ENCODE measurements around the gene TARBP2.

TARBP2 gene

GRCh38 chr12:53462935-53463334, 38.1 kb upstream of the TARBP2 start:
- no peaks in the 10 kb centered on the region for H3K27me3 ChIP-seq (replicated peaks; ENCODE audit: control insufficient read depth, insufficient read depth, low read length, poor library complexity, severe bottlenecking)
- H3K9me3 ChIP-seq (ENCODE audit: control insufficient read depth, low read length) = no peaks in the 10 kb centered on the region
- no peaks in the 10 kb centered on the region for H3K4me1 ChIP-seq (ENCODE audit: control insufficient read depth, insufficient read depth, low read length, poor library complexity, severe bottlenecking)
- no peak overlapping the region for H3K27ac ChIP-seq (ENCODE audit: insufficient read depth, low read length, poor library complexity, severe bottlenecking)
- DNase-seq = no peak
- H3K36me3 ChIP-seq (ENCODE audit: control insufficient read depth, insufficient read depth, low read length) = peaks cover 99% of the 10 kb centered on the region
- no peak overlapping the region for H3K4me3 ChIP-seq (ENCODE audit: insufficient read depth, low read depth, low read length, poor library complexity, severe bottlenecking)

GRCh38 chr12:53463802-53464560, 37.1 kb upstream of the TARBP2 start:
- no peak for DNase-seq
- H3K9me3 ChIP-seq (ENCODE audit: control insufficient read depth, low read length) = no peaks in the 10 kb centered on the region
- no peaks in the 10 kb centered on the region for H3K27me3 ChIP-seq (replicated peaks; ENCODE audit: control insufficient read depth, insufficient read depth, low read length, poor library complexity, severe bottlenecking)
- no peak overlapping the region for H3K27ac ChIP-seq (ENCODE audit: insufficient read depth, low read length, poor library complexity, severe bottlenecking)
- no peak overlapping the region for H3K4me3 ChIP-seq (ENCODE audit: insufficient read depth, low read depth, low read length, poor library complexity, severe bottlenecking)
- H3K36me3 ChIP-seq (ENCODE audit: control insufficient read depth, insufficient read depth, low read length) = peaks cover 99% of the 10 kb centered on the region
- H3K4me1 ChIP-seq (ENCODE audit: control insufficient read depth, insufficient read depth, low read length, poor library complexity, severe bottlenecking) = no peaks in the 10 kb centered on the region

- Histone ChIP-seq H3K27ac (ENCODE audit: insufficient read depth, low read length, poor library complexity, severe bottlenecking) (no peak overlapping the region), H3K36me3 (ENCODE audit: control insufficient read depth, insufficient read depth, low read length) (peaks cover 99% of the 10 kb centered on the region), H3K27me3 (replicated peaks; ENCODE audit: control insufficient read depth, insufficient read depth, low read length, poor library complexity, severe bottlenecking) (no peaks in the 10 kb centered on the region), H3K9me3 (ENCODE audit: control insufficient read depth, low read length) (no peaks in the 10 kb centered on the region), H3K4me3 (ENCODE audit: insufficient read depth, low read depth, low read length, poor library complexity, severe bottlenecking) (no peak overlapping the region), H3K4me1 (ENCODE audit: control insufficient read depth, insufficient read depth, low read length, poor library complexity, severe bottlenecking) (no peaks in the 10 kb centered on the region)
- no peak for DNase-seq
These were observed 36.2 kb upstream of the TARBP2 start for GRCh38 chr12:53464685-53465418.

GRCh38 chr12:53465679-53466078, 35.4 kb upstream of the TARBP2 start:
- no peak for DNase-seq
- Histone ChIP-seq H3K4me1 (ENCODE audit: control insufficient read depth, insufficient read depth, low read length, poor library complexity, severe bottlenecking) (no peaks in the 10 kb centered on the region), H3K4me3 (ENCODE audit: insufficient read depth, low read depth, low read length, poor library complexity, severe bottlenecking) (no peak overlapping the region), H3K9me3 (ENCODE audit: control insufficient read depth, low read length) (no peaks in the 10 kb centered on the region), H3K27ac (ENCODE audit: insufficient read depth, low read length, poor library complexity, severe bottlenecking) (no peak overlapping the region), H3K27me3 (replicated peaks; ENCODE audit: control insufficient read depth, insufficient read depth, low read length, poor library complexity, severe bottlenecking) (no peaks in the 10 kb centered on the region), H3K36me3 (ENCODE audit: control insufficient read depth, insufficient read depth, low read length) (peaks cover 97% of the 10 kb centered on the region)

GRCh38 chr12:53466640-53467039, 34.4 kb upstream of the TARBP2 start:
- no peak for DNase-seq
- H3K9me3 ChIP-seq (ENCODE audit: control insufficient read depth, low read length) = no peaks in the 10 kb centered on the region
- no peak overlapping the region for H3K27ac ChIP-seq (ENCODE audit: insufficient read depth, low read length, poor library complexity, severe bottlenecking)
- no peaks in the 10 kb centered on the region for H3K4me1 ChIP-seq (ENCODE audit: control insufficient read depth, insufficient read depth, low read length, poor library complexity, severe bottlenecking)
- H3K36me3 ChIP-seq (ENCODE audit: control insufficient read depth, insufficient read depth, low read length) = peaks cover 95% of the 10 kb centered on the region
- no peak overlapping the region for H3K4me3 ChIP-seq (ENCODE audit: insufficient read depth, low read depth, low read length, poor library complexity, severe bottlenecking)
- H3K27me3 ChIP-seq (replicated peaks; ENCODE audit: control insufficient read depth, insufficient read depth, low read length, poor library complexity, severe bottlenecking) = no peaks in the 10 kb centered on the region

- Histone ChIP-seq H3K27me3 (replicated peaks; ENCODE audit: control insufficient read depth, insufficient read depth, low read length, poor library complexity, severe bottlenecking) (no peaks in the 10 kb centered on the region), H3K9me3 (ENCODE audit: control insufficient read depth, low read length) (no peaks in the 10 kb centered on the region), H3K27ac (ENCODE audit: insufficient read depth, low read length, poor library complexity, severe bottlenecking) (no peak overlapping the region), H3K4me3 (ENCODE audit: insufficient read depth, low read depth, low read length, poor library complexity, severe bottlenecking) (no peak overlapping the region), H3K36me3 (ENCODE audit: control insufficient read depth, insufficient read depth, low read length) (peaks cover 95% of the 10 kb centered on the region), H3K4me1 (ENCODE audit: control insufficient read depth, insufficient read depth, low read length, poor library complexity, severe bottlenecking) (no peaks in the 10 kb centered on the region)
- no peak for DNase-seq
These were observed 34.0 kb upstream of the TARBP2 start for GRCh38 chr12:53467082-53467481.

GRCh38 chr12:53467880-53468279, 33.2 kb upstream of the TARBP2 start:
- Histone ChIP-seq H3K27ac (ENCODE audit: insufficient read depth, low read length, poor library complexity, severe bottlenecking) (no peak overlapping the region), H3K4me3 (ENCODE audit: insufficient read depth, low read depth, low read length, poor library complexity, severe bottlenecking) (no peak overlapping the region), H3K4me1 (ENCODE audit: control insufficient read depth, insufficient read depth, low read length, poor library complexity, severe bottlenecking) (no peaks in the 10 kb centered on the region), H3K36me3 (ENCODE audit: control insufficient read depth, insufficient read depth, low read length) (peaks cover 95% of the 10 kb centered on the region), H3K27me3 (replicated peaks; ENCODE audit: control insufficient read depth, insufficient read depth, low read length, poor library complexity, severe bottlenecking) (no peaks in the 10 kb centered on the region), H3K9me3 (ENCODE audit: control insufficient read depth, low read length) (no peaks in the 10 kb centered on the region)
- DNase-seq = no peak

- Histone ChIP-seq H3K27ac (ENCODE audit: insufficient read depth, low read length, poor library complexity, severe bottlenecking) (no peak overlapping the region), H3K4me3 (ENCODE audit: insufficient read depth, low read depth, low read length, poor library complexity, severe bottlenecking) (no peak overlapping the region), H3K4me1 (ENCODE audit: control insufficient read depth, insufficient read depth, low read length, poor library complexity, severe bottlenecking) (peaks cover under 1% of the 10 kb centered on the region), H3K27me3 (replicated peaks; ENCODE audit: control insufficient read depth, insufficient read depth, low read length, poor library complexity, severe bottlenecking) (no peaks in the 10 kb centered on the region), H3K36me3 (ENCODE audit: control insufficient read depth, insufficient read depth, low read length) (peaks cover 95% of the 10 kb centered on the region), H3K9me3 (ENCODE audit: control insufficient read depth, low read length) (no peaks in the 10 kb centered on the region)
- DNase-seq = no peak
These were observed 32.8 kb upstream of the TARBP2 start for GRCh38 chr12:53468282-53468681.

- no peaks in the 10 kb centered on the region for H3K9me3 ChIP-seq (ENCODE audit: control insufficient read depth, low read length)
- peaks cover 12% of the 10 kb centered on the region for H3K4me1 ChIP-seq (ENCODE audit: control insufficient read depth, insufficient read depth, low read length, poor library complexity, severe bottlenecking)
- no peak for DNase-seq
- H3K27me3 ChIP-seq (replicated peaks; ENCODE audit: control insufficient read depth, insufficient read depth, low read length, poor library complexity, severe bottlenecking) = no peaks in the 10 kb centered on the region
- H3K27ac ChIP-seq (ENCODE audit: insufficient read depth, low read length, poor library complexity, severe bottlenecking) = no peak overlapping the region
- H3K36me3 ChIP-seq (ENCODE audit: control insufficient read depth, insufficient read depth, low read length) = peaks cover 95% of the 10 kb centered on the region
- H3K4me3 ChIP-seq (ENCODE audit: insufficient read depth, low read depth, low read length, poor library complexity, severe bottlenecking) = no peak overlapping the region
These were observed 29.0 kb upstream of the TARBP2 start for GRCh38 chr12:53472056-53472582.

GRCh38 chr12:53474077-53474476, 27.0 kb upstream of the TARBP2 start:
- Histone ChIP-seq H3K27ac (ENCODE audit: insufficient read depth, low read length, poor library complexity, severe bottlenecking) (peak overlapping the region; percentile 34), H3K36me3 (ENCODE audit: control insufficient read depth, insufficient read depth, low read length) (peaks cover 90% of the 10 kb centered on the region), H3K4me1 (ENCODE audit: control insufficient read depth, insufficient read depth, low read length, poor library complexity, severe bottlenecking) (peaks cover 12% of the 10 kb centered on the region), H3K9me3 (ENCODE audit: control insufficient read depth, low read length) (no peaks in the 10 kb centered on the region), H3K27me3 (replicated peaks; ENCODE audit: control insufficient read depth, insufficient read depth, low read length, poor library complexity, severe bottlenecking) (no peaks in the 10 kb centered on the region), H3K4me3 (ENCODE audit: insufficient read depth, low read depth, low read length, poor library complexity, severe bottlenecking) (no peak overlapping the region)
- no peak for DNase-seq
